ENCODE data around the gene NUTF2. TPM values are rescaled to one million over a fixed set of nuclear protein-coding genes. Genes with fewer than 3 reads are reported as not detected.

Gene NUTF2
- total and polyA plus RNA-seq, 7 experiments from 2014 or later: 34.7 to 125 (median 41.3) TPM

GRCh38 chr16:67877064-67877463 is 30.3 kb downstream of the NUTF2 start:
- peaks cover 22 to 73% (median 43%) of the 10 kb centered on the region in 3 experiments for H3K36me3 ChIP-seq (ENCODE audit: control insufficient read depth in 2 of 3, insufficient read depth in 3 of 3, low read length in 3 of 3)
- H3K27ac Mint-ChIP-seq: no peak overlapping the region
- no peak for ATAC-seq

GRCh38 chr16:67878232-67878631 is 31.5 kb downstream of the NUTF2 start:
- intact Hi-C loops (cut with micrococcal nuclease): no loop called here
- Histone ChIP-seq H3K4me1 (ENCODE audit: control insufficient read depth in 2 of 2, insufficient read depth in 2 of 2, low read length in 2 of 2) (peaks cover 15 to 23% of the 10 kb centered on the region in 2 donors), H3K27ac (ENCODE audit: low read depth, low read length) (no peak overlapping the region), H3K4me3 (ENCODE audit: low read length) (no peak overlapping the region), H3K36me3 (ENCODE audit: control insufficient read depth in 2 of 3, insufficient read depth in 3 of 3, low read length in 3 of 3) (peaks cover 22 to 82% (median 47%) of the 10 kb centered on the region in 3 experiments), H3K9me3 (ENCODE audit: control insufficient read depth in 2 of 3, low read length in 3 of 3) (no peaks in the 10 kb centered on the region), H3K27me3 (ENCODE audit: control insufficient read depth in 2 of 2, insufficient read depth in 2 of 2, low read length in 2 of 2) (no peaks in the 10 kb centered on the region)
- ATAC-seq: no peak
- Mint-ChIP-seq H3K27ac (no peak overlapping the region), H3K4me3 (no peak overlapping the region), H3K9me3 (no peaks in the 10 kb centered on the region), H3K27me3 (no peaks in the 10 kb centered on the region), H3K36me3 (peaks cover 0 to 55% (median 3%) of the 10 kb centered on the region in 5 donors), H3K4me1 (peaks cover 26 to 32% (median 29%) of the 10 kb centered on the region in 7 donors)
- CTCF ChIA-PET: interaction anchor here (1.3 kb wide), 1 partner anchor 163 kb away, joined by 4 read pairs; no protein-coding TSS in a partner anchor
- no peak for DNase-seq
- POLR2A ChIA-PET: interaction anchor here (1.4 kb wide), 2 partner anchors 10 to 207 kb away, joined by 3 to 4 read pairs; partner anchors contain the start of gene NFATC3

More at GRCh38 chr16:67877064-67877463, 30.3 kb downstream of the NUTF2 start:
- CTCF ChIA-PET: no interaction called here
- Mint-ChIP-seq H3K36me3 (peaks cover 0 to 52% (median 0%) of the 10 kb centered on the region in 5 donors), H3K4me1 (peaks cover 25 to 39% (median 35%) of the 10 kb centered on the region in 7 donors), H3K27me3 (no peaks in the 10 kb centered on the region), H3K9me3 (no peaks in the 10 kb centered on the region), H3K4me3 (no peak overlapping the region)
- Histone ChIP-seq H3K27me3 (ENCODE audit: control insufficient read depth in 2 of 2, insufficient read depth in 2 of 2, low read length in 2 of 2) (no peaks in the 10 kb centered on the region), H3K4me3 (ENCODE audit: low read length) (no peak overlapping the region), H3K4me1 (ENCODE audit: control insufficient read depth in 2 of 2, insufficient read depth in 2 of 2, low read length in 2 of 2) (peaks cover 19 to 29% of the 10 kb centered on the region in 2 donors), H3K27ac (ENCODE audit: low read depth, low read length) (no peak overlapping the region), H3K9me3 (ENCODE audit: control insufficient read depth in 2 of 3, low read length in 3 of 3) (no peaks in the 10 kb centered on the region)
- POLR2A ChIA-PET: interaction anchor here (0.6 to 1.4 kb wide), 3 partner anchors 14 to 208 kb away, joined by 3 read pairs; partner anchors contain the start of gene NFATC3
- intact Hi-C loops (cut with micrococcal nuclease): no loop called here
- DNase-seq: no peak

GRCh38 chr16:67878846-67879245 is 32.1 kb downstream of the NUTF2 start:
- Mint-ChIP-seq H3K9me3 (no peaks in the 10 kb centered on the region), H3K27me3 (no peaks in the 10 kb centered on the region), H3K4me3 (no peak overlapping the region), H3K36me3 (peaks cover 0 to 58% (median 8%) of the 10 kb centered on the region in 5 donors), H3K4me1 (peaks cover 24 to 29% (median 26%) of the 10 kb centered on the region in 7 donors), H3K27ac (peak overlapping the region in 1 of 9 donors; percentile 29)
- H3K27me3 ChIP-seq (ENCODE audit: control insufficient read depth in 2 of 2, insufficient read depth in 2 of 2, low read length in 2 of 2): no peaks in the 10 kb centered on the region
- ChIA-PET CTCF (interaction anchor here (1.3 kb wide), 1 partner anchor 162 kb away, joined by 4 read pairs; no protein-coding TSS in a partner anchor), POLR2A (interaction anchor here (1.4 kb wide), 2 partner anchors 9 to 206 kb away, joined by 3 to 4 read pairs; partner anchors contain the start of gene NFATC3)
- ATAC-seq: no peak
- H3K27ac ChIP-seq (ENCODE audit: low read depth, low read length): no peak overlapping the region
- H3K4me1 ChIP-seq (ENCODE audit: control insufficient read depth in 2 of 2, insufficient read depth in 2 of 2, low read length in 2 of 2): peaks cover 11 to 22% of the 10 kb centered on the region in 2 donors
- H3K9me3 ChIP-seq (ENCODE audit: control insufficient read depth in 2 of 3, low read length in 3 of 3): no peaks in the 10 kb centered on the region
- H3K4me3 ChIP-seq (ENCODE audit: low read length): no peak overlapping the region
- H3K36me3 ChIP-seq (ENCODE audit: control insufficient read depth in 2 of 3, insufficient read depth in 3 of 3, low read length in 3 of 3): peaks cover 22 to 85% (median 48%) of the 10 kb centered on the region in 3 experiments
- intact Hi-C loops (cut with micrococcal nuclease): no loop called here
- DNase-seq: no peak

- Histone ChIP-seq H3K4me3 (ENCODE audit: low read length) (no peak overlapping the region), H3K36me3 (ENCODE audit: control insufficient read depth in 2 of 3, insufficient read depth in 3 of 3, low read length in 3 of 3) (peaks cover 22 to 92% (median 53%) of the 10 kb centered on the region in 3 experiments), H3K27ac (ENCODE audit: low read depth, low read length) (no peak overlapping the region), H3K27me3 (ENCODE audit: control insufficient read depth in 2 of 2, insufficient read depth in 2 of 2, low read length in 2 of 2) (no peaks in the 10 kb centered on the region), H3K4me1 (ENCODE audit: control insufficient read depth in 2 of 2, insufficient read depth in 2 of 2, low read length in 2 of 2) (peaks cover 5 to 16% of the 10 kb centered on the region in 2 donors), H3K9me3 (ENCODE audit: control insufficient read depth in 2 of 3, low read length in 3 of 3) (no peaks in the 10 kb centered on the region)
- CTCF ChIA-PET: interaction anchor here (1.3 kb wide), 1 partner anchor 161 kb away, joined by 4 read pairs; no protein-coding TSS in a partner anchor
- intact Hi-C loops (cut with micrococcal nuclease): no loop called here
- Mint-ChIP-seq H3K9me3 (peaks cover 0 to 1% (median 0%) of the 10 kb centered on the region in 11 donors), H3K36me3 (peaks cover 0 to 61% (median 8%) of the 10 kb centered on the region in 5 donors), H3K4me1 (peaks cover 18 to 22% (median 21%) of the 10 kb centered on the region in 7 donors), H3K27ac (no peak overlapping the region), H3K4me3 (no peak overlapping the region), H3K27me3 (no peaks in the 10 kb centered on the region)
- POLR2A ChIA-PET: interaction anchor here (1.4 kb wide), 1 partner anchor 9 kb away, joined by 4 read pairs; no protein-coding TSS in a partner anchor
- ATAC-seq: no peak
- no peak for DNase-seq
Measured at GRCh38 chr16:67879462-67879861, 32.7 kb downstream of the NUTF2 start.

GRCh38 chr16:67879936-67880335 is 33.2 kb downstream of the NUTF2 start:
- ChIA-PET CTCF (interaction anchor here (0.6 to 0.7 kb wide), 2 partner anchors 185 to 799 kb away, joined by 3 to 4 read pairs; no protein-coding TSS in a partner anchor), POLR2A (no interaction called here)
- intact Hi-C loops (cut with micrococcal nuclease): no loop called here

GRCh38 chr16:67880584-67880983 is 33.9 kb downstream of the NUTF2 start:
- ChIA-PET CTCF (interaction anchor here (0.6 to 0.7 kb wide), 2 partner anchors 185 to 798 kb away, joined by 3 to 4 read pairs; no protein-coding TSS in a partner anchor), POLR2A (interaction anchor here (0.6 kb wide), 1 partner anchor 36 kb away, joined by 3 read pairs; no protein-coding TSS in a partner anchor)
- peaks cover 0 to 8% of the 10 kb centered on the region in 2 donors for H3K4me1 ChIP-seq (ENCODE audit: control insufficient read depth in 2 of 2, insufficient read depth in 2 of 2, low read length in 2 of 2)
- Mint-ChIP-seq H3K36me3 (peaks cover 0 to 63% (median 8%) of the 10 kb centered on the region in 5 donors), H3K27ac (peak overlapping the region in 1 of 9 donors; percentile 41), H3K4me1 (peaks cover 7 to 11% (median 10%) of the 10 kb centered on the region in 7 donors), H3K4me3 (no peak overlapping the region), H3K27me3 (no peaks in the 10 kb centered on the region), H3K9me3 (peaks cover 0 to 2% (median 0%) of the 10 kb centered on the region in 11 donors)
- no peak overlapping the region for H3K4me3 ChIP-seq (ENCODE audit: low read length)
- no peaks in the 10 kb centered on the region for H3K27me3 ChIP-seq (ENCODE audit: control insufficient read depth in 2 of 2, insufficient read depth in 2 of 2, low read length in 2 of 2)
- DNase-seq: no peak
- H3K36me3 ChIP-seq (ENCODE audit: control insufficient read depth in 2 of 3, insufficient read depth in 3 of 3, low read length in 3 of 3): peaks cover 22 to 98% (median 57%) of the 10 kb centered on the region in 3 experiments
- H3K27ac ChIP-seq (ENCODE audit: low read depth, low read length): no peak overlapping the region
- no peaks in the 10 kb centered on the region for H3K9me3 ChIP-seq (ENCODE audit: control insufficient read depth in 2 of 3, low read length in 3 of 3)
- no peak for ATAC-seq
- intact Hi-C loops (cut with micrococcal nuclease): no loop called here

More at GRCh38 chr16:67879936-67880335, 33.2 kb downstream of the NUTF2 start:
- peaks cover 0 to 2% (median 0%) of the 10 kb centered on the region in 11 donors for H3K9me3 Mint-ChIP-seq
- H3K27ac Mint-ChIP-seq: peak overlapping the region in 1 of 9 donors; percentile 41
- Histone ChIP-seq H3K4me1 (ENCODE audit: control insufficient read depth in 2 of 2, insufficient read depth in 2 of 2, low read length in 2 of 2) (peaks cover under 1 to 14% of the 10 kb centered on the region in 2 donors), H3K27ac (ENCODE audit: low read depth, low read length) (no peak overlapping the region), H3K9me3 (ENCODE audit: control insufficient read depth in 2 of 3, low read length in 3 of 3) (no peaks in the 10 kb centered on the region), H3K27me3 (ENCODE audit: control insufficient read depth in 2 of 2, insufficient read depth in 2 of 2, low read length in 2 of 2) (no peaks in the 10 kb centered on the region), H3K4me3 (ENCODE audit: low read length) (no peak overlapping the region), H3K36me3 (ENCODE audit: control insufficient read depth in 2 of 3, insufficient read depth in 3 of 3, low read length in 3 of 3) (peaks cover 22 to 96% (median 57%) of the 10 kb centered on the region in 3 experiments)
- no peak for DNase-seq
- no peak overlapping the region for H3K4me3 Mint-ChIP-seq
- ATAC-seq: no peak
- no peaks in the 10 kb centered on the region for H3K27me3 Mint-ChIP-seq
- peaks cover 13 to 18% (median 16%) of the 10 kb centered on the region in 7 donors for H3K4me1 Mint-ChIP-seq
- H3K36me3 Mint-ChIP-seq: peaks cover 0 to 63% (median 8%) of the 10 kb centered on the region in 5 donors

All from naive thymus-derived CD4-positive, alpha-beta T cell (primary cell).